Sigmoid colon (tissue), 3 donors: Measurements from ENCODE around the gene SMARCA2.

Experiments used
- POLR2A ChIP-seq, 2 donors: fragments of 450-650 bp; IDR thresholded peaks; one replicate each; pipeline ENCODE4 v1.6.1; 2016; ENCODE audit warnings: antibody characterized with exemption in 2 of 2, mild to moderate bottlenecking in 2 of 2, moderate library complexity in 2 of 2
- TF ChIP-seq, protein P1 (sequence below), 4 experiments: fragments of 450-650 bp in 3 of 4; fragments of 200-600 bp in 1 of 4; IDR thresholded peaks; one replicate each; pipeline ENCODE4 v1.5.1; 2016 to 2019; ENCODE audit warnings: antibody characterized with exemption in 4 of 4, mild to moderate bottlenecking in 3 of 4, moderate library complexity in 2 of 4

- no peak for TF ChIP-seq POLR2A (IDR thresholded peaks at IDR 0.05)
- TF ChIP-seq, protein P1, sequence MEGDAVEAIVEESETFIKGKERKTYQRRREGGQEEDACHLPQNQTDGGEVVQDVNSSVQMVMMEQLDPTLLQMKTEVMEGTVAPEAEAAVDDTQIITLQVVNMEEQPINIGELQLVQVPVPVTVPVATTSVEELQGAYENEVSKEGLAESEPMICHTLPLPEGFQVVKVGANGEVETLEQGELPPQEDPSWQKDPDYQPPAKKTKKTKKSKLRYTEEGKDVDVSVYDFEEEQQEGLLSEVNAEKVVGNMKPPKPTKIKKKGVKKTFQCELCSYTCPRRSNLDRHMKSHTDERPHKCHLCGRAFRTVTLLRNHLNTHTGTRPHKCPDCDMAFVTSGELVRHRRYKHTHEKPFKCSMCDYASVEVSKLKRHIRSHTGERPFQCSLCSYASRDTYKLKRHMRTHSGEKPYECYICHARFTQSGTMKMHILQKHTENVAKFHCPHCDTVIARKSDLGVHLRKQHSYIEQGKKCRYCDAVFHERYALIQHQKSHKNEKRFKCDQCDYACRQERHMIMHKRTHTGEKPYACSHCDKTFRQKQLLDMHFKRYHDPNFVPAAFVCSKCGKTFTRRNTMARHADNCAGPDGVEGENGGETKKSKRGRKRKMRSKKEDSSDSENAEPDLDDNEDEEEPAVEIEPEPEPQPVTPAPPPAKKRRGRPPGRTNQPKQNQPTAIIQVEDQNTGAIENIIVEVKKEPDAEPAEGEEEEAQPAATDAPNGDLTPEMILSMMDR (IDR thresholded peaks at IDR 0.05): no peak
Observed at GRCh38 chr9:2110036-2110435, 94.9 kb downstream of the SMARCA2 start.
